WTC11 (cell line): Measurements from ENCODE around the gene STK24. TPM values are rescaled to one million over a fixed set of nuclear protein-coding genes. Genes with fewer than 3 reads are reported as not detected.
A peak's percentile ranks its signal among the peaks of the same experiment; 100 is the strongest.
"Not testable (repeated sequence)": the region's sequence is repeated elsewhere in the genome, so short reads cannot be mapped to it uniquely, and the experiment has no call there.

ENCODE experiments used
- ATAC-seq: fragments of 200-7000 bp; cut with Tn5 transposase; 2 replicates; pipeline ENCODE4 v1.10.0; 2021; ENCODE audit warnings: mild to moderate bottlenecking, moderate library complexity
- CTCF ChIA-PET: fragments of 300-600 bp; sonication (Branson Sonifier 250); formaldehyde crosslinking; loops from one replicate; lab custom pipeline; 2021; ENCODE audit warnings: antibody characterized with exemption; lab: Charles Lee
- POLR2A ChIA-PET: fragments of 350-600 bp; sonication (Branson Sonifier 250); formaldehyde crosslinking; loops from one replicate; lab custom pipeline; 2021; ENCODE audit warnings: antibody characterized with exemption; lab: Charles Lee
- DNase-seq: peaks from one replicate; pipeline ENCODE4 v3.0.0; 2021; ENCODE audit warnings: low spot score
- H3K27ac Mint-ChIP-seq: 2 replicates; pipeline ENCODE4 v1.8.0; 2021; ENCODE audit warnings: mixed read lengths
- H3K27me3 Mint-ChIP-seq: 2 replicates; pipeline ENCODE4 v1.8.0; 2021; ENCODE audit warnings: low read depth, mild to moderate bottlenecking, moderate library complexity, mixed read lengths
- H3K36me3 Mint-ChIP-seq: 2 replicates; pipeline ENCODE4 v1.8.0; 2021; ENCODE audit warnings: mixed read lengths
- H3K4me1 Mint-ChIP-seq: 2 replicates; pipeline ENCODE4 v1.8.0; 2022; ENCODE audit warnings: mixed read lengths
- H3K4me3 Mint-ChIP-seq: 2 replicates; pipeline ENCODE4 v1.8.0; 2021; ENCODE audit warnings: mild to moderate bottlenecking, moderate library complexity, mixed read lengths
- H3K9me3 Mint-ChIP-seq: 2 replicates; pipeline ENCODE4 v1.8.0; 2021; ENCODE audit warnings: mixed read lengths
- ATF1 ChIP-seq: sonication (generic); formaldehyde crosslinking; IDR thresholded peaks from 2 replicates; pipeline ENCODE4 v1.8.1; 2023; ENCODE audit warnings: mild to moderate bottlenecking, moderate library complexity, missing genetic modification reagents
- CREM ChIP-seq: sonication (generic); formaldehyde crosslinking; IDR thresholded peaks from 2 replicates; pipeline ENCODE4 v1.8.1; 2022; ENCODE audit warnings: mild to moderate bottlenecking, missing genetic modification reagents, moderate library complexity
- FOXK1 ChIP-seq: sonication (generic); formaldehyde crosslinking; IDR thresholded peaks from 2 replicates; pipeline ENCODE4 v1.8.0; 2022; ENCODE audit warnings: mild to moderate bottlenecking, moderate library complexity, missing genetic modification reagents
- GABPB1 ChIP-seq: sonication (generic); formaldehyde crosslinking; IDR thresholded peaks from 2 replicates; pipeline ENCODE4 v1.8.1; 2023; ENCODE audit warnings: mild to moderate bottlenecking, missing genetic modification reagents
- RELA ChIP-seq: sonication (generic); formaldehyde crosslinking; IDR thresholded peaks from 2 replicates; pipeline ENCODE4 v1.8.1; 2022; ENCODE audit warnings: missing genetic modification reagents, mild to moderate bottlenecking, borderline replicate concordance
- ZNF263 ChIP-seq: sonication (generic); formaldehyde crosslinking; IDR thresholded peaks from 2 replicates; pipeline ENCODE4 v1.8.1; 2022; ENCODE audit warnings: low read depth, mild to moderate bottlenecking, moderate library complexity, missing genetic modification reagents
- ZNF317 ChIP-seq: sonication (generic); formaldehyde crosslinking; IDR thresholded peaks from 2 replicates; pipeline ENCODE4 v1.8.1; 2023; ENCODE audit warnings: low read depth, mild to moderate bottlenecking, moderate library complexity, missing genetic modification reagents, borderline replicate concordance
- ZNF396 ChIP-seq: fragments of 250-450 bp; sonication (Bioruptor Pico); IDR thresholded peaks from 2 replicates; pipeline ENCODE4 v1.8.0; 2021; ENCODE audit warnings: mild to moderate bottlenecking, moderate library complexity, borderline replicate concordance
- total RNA-seq: library from RNA; stranded (reverse); gene quantifications from 3 replicates; pipeline ENCODE4 v1.2.3, GENCODE V29; 2021
- TF ChIP-seq, protein P1 (sequence below): sonication (generic); formaldehyde crosslinking; IDR thresholded peaks from 2 replicates; pipeline ENCODE4 v1.8.1; 2022; ENCODE audit warnings: low read depth, mild to moderate bottlenecking, moderate library complexity, missing genetic modification reagents, borderline replicate concordance
- TF ChIP-seq, protein P2 (sequence below): sonication (generic); formaldehyde crosslinking; IDR thresholded peaks from 2 replicates; pipeline ENCODE4 v1.8.1; 2023; ENCODE audit warnings: mild to moderate bottlenecking, missing genetic modification reagents, moderate library complexity
- TF ChIP-seq, protein P3 (sequence below): sonication (generic); formaldehyde crosslinking; IDR thresholded peaks from 2 replicates; pipeline ENCODE4 v1.8.1; 2023; ENCODE audit warnings: mild to moderate bottlenecking, missing genetic modification reagents
- TF ChIP-seq, protein P4 (sequence below): sonication (generic); formaldehyde crosslinking; conservative IDR thresholded peaks from 2 replicates; pipeline ENCODE4 v1.8.1; 2022; ENCODE audit warnings: mild to moderate bottlenecking, missing genetic modification reagents
- TF ChIP-seq, protein P5 (sequence below): sonication (generic); formaldehyde crosslinking; IDR thresholded peaks from 2 replicates; pipeline ENCODE4 v1.8.1; 2022; ENCODE audit warnings: missing genetic modification reagents, borderline replicate concordance
- TF ChIP-seq, protein P6 (sequence below): sonication (generic); formaldehyde crosslinking; IDR thresholded peaks from 2 replicates; pipeline ENCODE4 v1.8.0; 2022; ENCODE audit warnings: mild to moderate bottlenecking, missing genetic modification reagents
- TF ChIP-seq, protein P7 (sequence below): sonication (generic); formaldehyde crosslinking; IDR thresholded peaks from 2 replicates; pipeline ENCODE4 v1.8.1; 2023; ENCODE audit warnings: mild to moderate bottlenecking, missing genetic modification reagents, moderate library complexity

Gene STK24
- total RNA-seq, 1 experiment from 2014 or later: 138 TPM

DNA sequence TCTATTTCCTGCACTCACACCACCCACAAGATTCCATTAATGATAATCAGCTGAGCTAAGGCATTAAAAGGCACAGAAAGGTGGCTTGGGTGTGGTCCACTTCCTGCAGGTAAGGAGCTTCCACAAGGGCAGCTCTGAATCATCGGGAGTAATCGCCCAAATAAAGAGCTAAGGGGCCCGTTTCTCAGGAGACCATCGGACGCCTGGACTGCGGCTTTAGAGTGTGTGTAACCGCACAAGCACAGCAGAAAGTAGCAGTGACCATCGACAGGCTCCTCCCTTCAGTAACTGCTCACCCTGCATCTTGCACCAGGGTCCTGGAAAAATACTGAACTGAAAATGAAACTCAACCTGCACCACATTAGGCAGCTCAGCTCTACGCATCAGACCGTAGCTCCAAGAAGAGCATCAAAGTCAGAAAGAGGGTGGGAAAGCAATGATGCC lies 6.0 kb downstream of the STK24 start:
- ChIA-PET CTCF (interaction anchor here (1.0 to 1.4 kb wide), 2 partner anchors 82 to 123 kb away, joined by 3 to 5 read pairs; no protein-coding TSS in a partner anchor), POLR2A (interaction anchor here (1.3 kb wide), 1 partner anchor 86 kb away, joined by 5 read pairs; no protein-coding TSS in a partner anchor)
- peaks cover 93% of the 10 kb centered on the region for H3K4me1 Mint-ChIP-seq
- ATAC-seq (no peak), DNase-seq (no peak)
- no peaks in the 10 kb centered on the region for H3K9me3 Mint-ChIP-seq
- peak overlapping the region; percentile 79 for H3K27ac Mint-ChIP-seq
- H3K36me3 Mint-ChIP-seq: peaks cover 6% of the 10 kb centered on the region; the same call in 1 of the 2 replicates
- H3K27me3 Mint-ChIP-seq: no peaks in the 10 kb centered on the region
- no peak overlapping the region for H3K4me3 Mint-ChIP-seq
- TF ChIP-seq, protein P1, sequence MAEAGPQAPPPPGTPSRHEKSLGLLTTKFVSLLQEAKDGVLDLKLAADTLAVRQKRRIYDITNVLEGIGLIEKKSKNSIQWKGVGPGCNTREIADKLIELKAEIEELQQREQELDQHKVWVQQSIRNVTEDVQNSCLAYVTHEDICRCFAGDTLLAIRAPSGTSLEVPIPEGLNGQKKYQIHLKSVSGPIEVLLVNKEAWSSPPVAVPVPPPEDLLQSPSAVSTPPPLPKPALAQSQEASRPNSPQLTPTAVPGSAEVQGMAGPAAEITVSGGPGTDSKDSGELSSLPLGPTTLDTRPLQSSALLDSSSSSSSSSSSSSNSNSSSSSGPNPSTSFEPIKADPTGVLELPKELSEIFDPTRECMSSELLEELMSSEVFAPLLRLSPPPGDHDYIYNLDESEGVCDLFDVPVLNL: no peak
- TF ChIP-seq, protein P2, sequence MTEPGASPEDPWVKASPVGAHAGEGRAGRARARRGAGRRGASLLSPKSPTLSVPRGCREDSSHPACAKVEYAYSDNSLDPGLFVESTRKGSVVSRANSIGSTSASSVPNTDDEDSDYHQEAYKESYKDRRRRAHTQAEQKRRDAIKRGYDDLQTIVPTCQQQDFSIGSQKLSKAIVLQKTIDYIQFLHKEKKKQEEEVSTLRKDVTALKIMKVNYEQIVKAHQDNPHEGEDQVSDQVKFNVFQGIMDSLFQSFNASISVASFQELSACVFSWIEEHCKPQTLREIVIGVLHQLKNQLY (CRISPR knock-in tag): no peak
- TF ChIP-seq RELA (no peak), ZNF263 (CRISPR knock-in tag) (no peak), CREM (CRISPR knock-in tag) (no peak), ATF1 (no peak), FOXK1 (no peak), ZNF396 (CRISPR knock-in tag) (no peak), ZNF317 (CRISPR knock-in tag) (no peak)
- TF ChIP-seq, protein P3, sequence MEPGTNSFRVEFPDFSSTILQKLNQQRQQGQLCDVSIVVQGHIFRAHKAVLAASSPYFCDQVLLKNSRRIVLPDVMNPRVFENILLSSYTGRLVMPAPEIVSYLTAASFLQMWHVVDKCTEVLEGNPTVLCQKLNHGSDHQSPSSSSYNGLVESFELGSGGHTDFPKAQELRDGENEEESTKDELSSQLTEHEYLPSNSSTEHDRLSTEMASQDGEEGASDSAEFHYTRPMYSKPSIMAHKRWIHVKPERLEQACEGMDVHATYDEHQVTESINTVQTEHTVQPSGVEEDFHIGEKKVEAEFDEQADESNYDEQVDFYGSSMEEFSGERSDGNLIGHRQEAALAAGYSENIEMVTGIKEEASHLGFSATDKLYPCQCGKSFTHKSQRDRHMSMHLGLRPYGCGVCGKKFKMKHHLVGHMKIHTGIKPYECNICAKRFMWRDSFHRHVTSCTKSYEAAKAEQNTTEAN (CRISPR knock-in tag): no peak
- TF ChIP-seq, protein P4, sequence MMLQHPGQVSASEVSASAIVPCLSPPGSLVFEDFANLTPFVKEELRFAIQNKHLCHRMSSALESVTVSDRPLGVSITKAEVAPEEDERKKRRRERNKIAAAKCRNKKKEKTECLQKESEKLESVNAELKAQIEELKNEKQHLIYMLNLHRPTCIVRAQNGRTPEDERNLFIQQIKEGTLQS (CRISPR knock-in tag): no peak
- TF ChIP-seq, protein P5, sequence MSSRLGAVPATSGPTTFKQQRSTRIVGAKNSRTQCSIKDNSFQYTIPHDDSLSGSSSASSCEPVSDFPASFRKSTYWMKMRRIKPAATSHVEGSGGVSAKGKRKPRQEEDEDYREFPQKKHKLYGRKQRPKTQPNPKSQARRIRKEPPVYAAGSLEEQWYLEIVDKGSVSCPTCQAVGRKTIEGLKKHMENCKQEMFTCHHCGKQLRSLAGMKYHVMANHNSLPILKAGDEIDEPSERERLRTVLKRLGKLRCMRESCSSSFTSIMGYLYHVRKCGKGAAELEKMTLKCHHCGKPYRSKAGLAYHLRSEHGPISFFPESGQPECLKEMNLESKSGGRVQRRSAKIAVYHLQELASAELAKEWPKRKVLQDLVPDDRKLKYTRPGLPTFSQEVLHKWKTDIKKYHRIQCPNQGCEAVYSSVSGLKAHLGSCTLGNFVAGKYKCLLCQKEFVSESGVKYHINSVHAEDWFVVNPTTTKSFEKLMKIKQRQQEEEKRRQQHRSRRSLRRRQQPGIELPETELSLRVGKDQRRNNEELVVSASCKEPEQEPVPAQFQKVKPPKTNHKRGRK: no peak
- TF ChIP-seq, protein P6, sequence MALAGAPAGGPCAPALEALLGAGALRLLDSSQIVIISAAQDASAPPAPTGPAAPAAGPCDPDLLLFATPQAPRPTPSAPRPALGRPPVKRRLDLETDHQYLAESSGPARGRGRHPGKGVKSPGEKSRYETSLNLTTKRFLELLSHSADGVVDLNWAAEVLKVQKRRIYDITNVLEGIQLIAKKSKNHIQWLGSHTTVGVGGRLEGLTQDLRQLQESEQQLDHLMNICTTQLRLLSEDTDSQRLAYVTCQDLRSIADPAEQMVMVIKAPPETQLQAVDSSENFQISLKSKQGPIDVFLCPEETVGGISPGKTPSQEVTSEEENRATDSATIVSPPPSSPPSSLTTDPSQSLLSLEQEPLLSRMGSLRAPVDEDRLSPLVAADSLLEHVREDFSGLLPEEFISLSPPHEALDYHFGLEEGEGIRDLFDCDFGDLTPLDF (CRISPR knock-in tag): no peak
- TF ChIP-seq, protein P7, sequence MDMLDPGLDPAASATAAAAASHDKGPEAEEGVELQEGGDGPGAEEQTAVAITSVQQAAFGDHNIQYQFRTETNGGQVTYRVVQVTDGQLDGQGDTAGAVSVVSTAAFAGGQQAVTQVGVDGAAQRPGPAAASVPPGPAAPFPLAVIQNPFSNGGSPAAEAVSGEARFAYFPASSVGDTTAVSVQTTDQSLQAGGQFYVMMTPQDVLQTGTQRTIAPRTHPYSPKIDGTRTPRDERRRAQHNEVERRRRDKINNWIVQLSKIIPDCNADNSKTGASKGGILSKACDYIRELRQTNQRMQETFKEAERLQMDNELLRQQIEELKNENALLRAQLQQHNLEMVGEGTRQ (CRISPR knock-in tag): no peak

DNA sequence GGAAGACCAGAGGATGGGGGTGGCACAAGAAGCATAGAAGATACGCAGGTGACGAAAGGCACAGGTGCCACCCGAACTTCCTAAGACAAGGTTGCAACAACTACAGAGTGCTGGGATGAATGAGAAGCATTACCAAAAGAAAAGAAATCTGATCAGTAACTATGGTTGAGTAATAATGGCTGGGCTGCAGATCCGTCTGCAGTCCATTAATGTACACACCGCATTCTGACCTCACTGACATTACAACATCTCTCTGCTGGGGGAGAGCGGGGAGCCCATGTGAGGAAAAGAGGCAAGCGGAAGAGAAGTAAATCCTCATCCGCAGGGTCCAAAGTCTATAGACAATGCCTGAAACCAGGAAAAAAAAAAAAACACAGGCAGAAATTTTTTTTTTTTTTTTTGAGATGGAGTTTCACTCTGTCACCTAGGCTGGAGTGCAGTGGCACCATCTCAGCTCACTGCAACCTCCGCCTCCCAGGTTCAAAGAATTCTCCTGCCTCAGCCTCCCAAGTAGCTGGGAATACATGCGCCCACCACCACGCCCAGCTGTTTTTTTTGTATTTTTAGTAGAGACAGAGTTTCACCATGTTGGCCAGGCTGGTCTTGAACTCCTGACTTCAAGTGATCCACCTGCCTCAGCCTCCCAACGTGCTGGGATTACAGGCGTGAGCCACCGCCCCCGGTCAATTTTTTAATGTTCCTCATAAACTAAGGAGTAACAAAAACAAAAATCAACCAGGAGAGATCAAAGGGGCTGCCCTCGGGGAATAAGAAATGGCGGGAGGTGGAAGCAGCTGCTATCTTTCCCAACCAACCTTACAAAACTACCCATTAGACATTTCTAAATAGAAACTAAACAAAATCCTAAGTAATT lies 7.2 kb downstream of the STK24 start:
- not testable (repeated sequence) for H3K36me3 Mint-ChIP-seq
- TF ChIP-seq GABPB1 (CRISPR knock-in tag): peak; percentile 83
- TF ChIP-seq, all 79 proteins: peak for 1; not testable (repeated sequence) for 78
- ChIA-PET CTCF (interaction anchor here (0.9 to 1.4 kb wide), 2 partner anchors 122 to 165 kb away, joined by 3 to 5 read pairs; no protein-coding TSS in a partner anchor), POLR2A (interaction anchor here (1.3 kb wide), 1 partner anchor 85 kb away, joined by 5 read pairs; no protein-coding TSS in a partner anchor)
- not testable (repeated sequence) for H3K9me3 Mint-ChIP-seq, H3K27me3 Mint-ChIP-seq, DNase-seq, H3K4me3 Mint-ChIP-seq, ATAC-seq
- peaks cover 95% of the 10 kb centered on the region for H3K4me1 Mint-ChIP-seq
- peak overlapping the region; percentile 31 for H3K27ac Mint-ChIP-seq
